Adrenal gland (tissue), 12 donors: ENCODE measurements around the gene MROH8. TPM values are rescaled to one million over a fixed set of nuclear protein-coding genes. Genes with fewer than 3 reads are reported as not detected.

Experiments
- DNase-seq, 7 donors: peaks; one replicate each; pipeline ENCODE4 v3.0.0-alpha.2; 2019 to 2020
- H3K27ac ChIP-seq, 5 donors: fragments of 200-600 bp; sonication (generic) in 4 of 5; 1 replicate in 3 of 5; 2 replicates in 2 of 5; pipeline versions ENCODE4 v1.5.1 to v1.8.0; 2016 to 2020; ENCODE audit warnings: mild to moderate bottlenecking in 1 of 5
- H3K27me3 ChIP-seq: fragments of 200-600 bp; 2 replicates; pipeline ENCODE4 v1.8.0; 2021
- H3K36me3 ChIP-seq, 2 donors: fragments of 200-600 bp; replicated peaks in 1 of 2; 1 replicate in 1 of 2; 2 replicates in 1 of 2; pipeline versions ENCODE4 v1.5.1 to v1.8.0; 2018 to 2022
- H3K4me1 ChIP-seq, 2 donors: fragments of 200-600 bp; replicated peaks in 1 of 2; 1 replicate in 1 of 2; 2 replicates in 1 of 2; pipeline versions ENCODE4 v1.5.1 to v1.8.0; 2018 to 2021
- H3K4me3 ChIP-seq, 4 donors: fragments of 200-600 bp; sonication (generic) in 3 of 4; one replicate each; pipeline ENCODE4 v1.5.1; 2016 to 2018
- H3K9me3 ChIP-seq, 3 donors: fragments of 200-600 bp; sonication (generic) in 1 of 3; replicated peaks in 1 of 3; 1 replicate in 2 of 3; 2 replicates in 1 of 3; pipeline versions ENCODE4 v1.5.1 to v1.8.0; 2016 to 2021
- POLR2A ChIP-seq, 2 donors: fragments of 450-650 bp; IDR thresholded peaks; one replicate each; pipeline ENCODE4 v1.6.1; 2017; ENCODE audit warnings: antibody characterized with exemption in 2 of 2, mild to moderate bottlenecking in 2 of 2, moderate library complexity in 1 of 2
- WGBS, 4 donors: extraction: QIAGEN DNeasy Blood & Tissue Kit in 2 of 4; methylation state at CpG; one replicate each; pipeline versions ENCODE4 v1.1.5 to v1.1.7; 2013 to 2017; 5-methylcytosine and 5-hydroxymethylcytosine counted together
- intact Hi-C, 2 donors: fragments of 100-400 bp; cut with DNase I; formaldehyde crosslinking; loops; one replicate each; pipeline versions ENCODE4 v1.14.1 to v1.15.0; 2022 to 2023
- polyA plus RNA-seq, 3 donors: library from polyadenylated mRNA; stranded (reverse); fragments of 200-250 nt in 2 of 3; fragments of 350-450 nt in 1 of 3; fragmentation: Illumina TruSeq in 1 of 3; extraction: RNeasy Lipid Tissue Mini Kit (QIAGEN cat#74804) in 1 of 3; gene quantifications; one replicate each; pipeline ENCODE4 v1.2.3, GENCODE V29; 2013 to 2014
- total RNA-seq, 9 donors: library from RNA; depleted of rRNA in 4 of 9; stranded (reverse); fragments of >200 nt in 4 of 9; fragments of 120-200 nt in 1 of 9; fragmentation: NEBNext Ultra II Directional in 1 of 9; extraction: Animal tissue kit (Norgen Biotek cat#: 25700) in 1 of 9; gene quantifications; one replicate each; pipeline versions ENCODE4 v1.1.0 to v1.2.4, GENCODE V29; 2013 to 2023
- TF ChIP-seq, protein P1 (sequence below), 6 experiments: fragments of 450-650 bp in 4 of 6; fragments of 200-600 bp in 2 of 6; sonication (generic) in 1 of 6; IDR thresholded peaks; 1 replicate in 5 of 6; 2 replicates in 1 of 6; pipeline versions ENCODE4 v1.5.1 to v1.8.0; 2016 to 2021; ENCODE audit warnings: antibody characterized with exemption in 6 of 6, mild to moderate bottlenecking in 2 of 6, moderate library complexity in 1 of 6
- donor health status: healthy with polysubstance abuse.
- donor health status: Bipolar disorder and iron deficiency.
- donor health status: DM: yes; HTN: yes; CAD: no.
- donor health status: DM: no; HTN: no; CAD: no.
- donor health status: DM: no; HTN: no; CAD: no.
- donor health status: DM: yes; HTN: yes; CAD: no.

The MROH8 gene
- total and polyA plus RNA-seq, 12 donors, result 1.3 to 13.8 (median 3.8) TPM

DNA sequence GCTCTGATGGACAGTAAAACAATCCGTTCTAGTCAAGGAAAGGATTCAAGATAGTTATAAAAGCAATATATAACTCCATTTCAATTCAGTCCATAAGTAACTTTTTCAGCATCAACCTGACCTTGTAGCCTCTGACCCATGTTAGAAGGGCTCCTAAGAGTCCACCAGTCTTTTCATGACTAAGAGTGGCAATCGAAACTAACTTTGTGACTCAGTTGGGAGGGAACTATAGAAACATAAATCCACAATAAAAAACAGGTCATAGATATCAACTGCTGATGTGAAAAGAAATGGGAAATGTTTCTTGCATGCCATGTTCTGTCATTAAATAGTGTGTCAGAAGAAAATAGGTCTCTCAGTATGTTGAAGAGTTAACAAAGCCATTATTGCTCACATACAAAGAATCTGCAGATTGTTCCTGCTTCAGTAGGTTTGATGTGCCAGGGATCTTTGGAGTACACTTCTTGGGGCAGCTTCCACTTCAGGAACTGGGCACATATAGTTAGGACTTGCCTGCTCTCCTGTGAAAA lies 67.4 kb downstream of the MROH8 start:
- H3K36me3 ChIP-seq, result no peaks in the 10 kb centered on the region
- TF ChIP-seq, protein P1, sequence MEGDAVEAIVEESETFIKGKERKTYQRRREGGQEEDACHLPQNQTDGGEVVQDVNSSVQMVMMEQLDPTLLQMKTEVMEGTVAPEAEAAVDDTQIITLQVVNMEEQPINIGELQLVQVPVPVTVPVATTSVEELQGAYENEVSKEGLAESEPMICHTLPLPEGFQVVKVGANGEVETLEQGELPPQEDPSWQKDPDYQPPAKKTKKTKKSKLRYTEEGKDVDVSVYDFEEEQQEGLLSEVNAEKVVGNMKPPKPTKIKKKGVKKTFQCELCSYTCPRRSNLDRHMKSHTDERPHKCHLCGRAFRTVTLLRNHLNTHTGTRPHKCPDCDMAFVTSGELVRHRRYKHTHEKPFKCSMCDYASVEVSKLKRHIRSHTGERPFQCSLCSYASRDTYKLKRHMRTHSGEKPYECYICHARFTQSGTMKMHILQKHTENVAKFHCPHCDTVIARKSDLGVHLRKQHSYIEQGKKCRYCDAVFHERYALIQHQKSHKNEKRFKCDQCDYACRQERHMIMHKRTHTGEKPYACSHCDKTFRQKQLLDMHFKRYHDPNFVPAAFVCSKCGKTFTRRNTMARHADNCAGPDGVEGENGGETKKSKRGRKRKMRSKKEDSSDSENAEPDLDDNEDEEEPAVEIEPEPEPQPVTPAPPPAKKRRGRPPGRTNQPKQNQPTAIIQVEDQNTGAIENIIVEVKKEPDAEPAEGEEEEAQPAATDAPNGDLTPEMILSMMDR (IDR thresholded peaks at IDR 0.05), result no peak
- no peak for TF ChIP-seq POLR2A (IDR thresholded peaks at IDR 0.05)
- WGBS, 4 donors, result 76 to 91% (median 84%) methylated on average over 2 of the region's 2 CpGs
- intact Hi-C loops, result no loop called here
- no peak overlapping the region for H3K4me3 ChIP-seq
- no peak for DNase-seq
- no peaks in the 10 kb centered on the region for H3K4me1 ChIP-seq
- no peak overlapping the region for H3K27ac ChIP-seq
- H3K9me3 ChIP-seq, result no peaks in the 10 kb centered on the region
- no peaks in the 10 kb centered on the region for H3K27me3 ChIP-seq

DNA sequence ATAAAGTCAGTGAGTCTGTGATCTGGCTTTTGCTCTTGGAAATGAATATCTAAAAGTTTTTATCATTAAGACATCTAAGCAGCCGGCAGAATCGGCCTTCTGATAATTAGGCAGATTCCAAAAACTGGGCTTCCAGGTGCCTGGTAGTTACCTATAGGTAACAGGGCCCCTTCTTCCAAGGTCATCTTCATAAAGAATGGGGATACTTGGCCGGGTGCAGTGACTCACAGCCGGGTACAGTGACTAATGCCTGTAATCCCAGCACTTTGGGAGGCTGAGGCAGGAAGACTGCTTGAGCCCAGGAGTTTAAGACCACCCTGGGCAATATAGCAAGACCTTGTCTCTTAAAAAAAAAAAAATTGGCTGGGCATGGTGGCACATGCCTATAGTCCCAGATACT lies 70.7 kb downstream of the MROH8 start:
- DNase-seq, result no peak
- WGBS, 4 donors, result 61 to 71% (median 68%) methylated on average over 3 to 4 of the region's 4 CpGs
- TF ChIP-seq, protein P1 (IDR thresholded peaks at IDR 0.05), result no peak
- no peak for TF ChIP-seq POLR2A (IDR thresholded peaks at IDR 0.05)
- H3K27me3 ChIP-seq, result no peaks in the 10 kb centered on the region
- H3K27ac ChIP-seq, result no peak overlapping the region
- no peak overlapping the region for H3K4me3 ChIP-seq
- H3K4me1 ChIP-seq, result no peaks in the 10 kb centered on the region
- intact Hi-C loops, result no loop called here
- no peaks in the 10 kb centered on the region for H3K9me3 ChIP-seq
- H3K36me3 ChIP-seq, result no peaks in the 10 kb centered on the region

DNA sequence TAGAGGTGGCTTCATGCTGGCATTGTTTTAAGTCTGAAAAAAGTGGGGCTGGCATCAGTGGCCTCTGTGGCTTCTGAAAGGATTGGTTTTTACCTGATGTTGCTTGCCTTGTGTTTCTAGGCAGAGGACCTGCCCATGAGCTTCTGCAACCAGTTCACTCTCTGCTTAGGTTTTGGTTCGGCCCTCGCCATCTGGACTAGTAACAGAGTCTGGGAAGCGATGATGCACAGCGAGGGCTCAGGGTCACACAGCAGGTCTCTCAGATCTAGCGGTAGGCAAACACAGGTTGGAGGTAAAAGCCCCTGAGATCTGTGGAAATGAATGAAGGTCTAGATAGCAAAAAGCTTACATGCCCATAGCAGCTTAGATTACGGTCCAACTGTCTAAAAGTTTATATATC lies 76.8 kb downstream of the MROH8 start:
- no peaks in the 10 kb centered on the region for H3K9me3 ChIP-seq
- intact Hi-C loops, result no loop called here
- no peaks in the 10 kb centered on the region for H3K27me3 ChIP-seq
- no peak for DNase-seq
- H3K4me3 ChIP-seq, result no peak overlapping the region
- H3K36me3 ChIP-seq, result no peaks in the 10 kb centered on the region
- H3K4me1 ChIP-seq, result no peaks in the 10 kb centered on the region
- whole genome bisulfite sequencing, 4 donors, result 89 to 93% (median 92%) methylated on average over 6 of the region's 6 CpGs
- no peak overlapping the region for H3K27ac ChIP-seq
- TF ChIP-seq, protein P1 (IDR thresholded peaks at IDR 0.05), result no peak
- no peak for TF ChIP-seq POLR2A (IDR thresholded peaks at IDR 0.05)

DNA sequence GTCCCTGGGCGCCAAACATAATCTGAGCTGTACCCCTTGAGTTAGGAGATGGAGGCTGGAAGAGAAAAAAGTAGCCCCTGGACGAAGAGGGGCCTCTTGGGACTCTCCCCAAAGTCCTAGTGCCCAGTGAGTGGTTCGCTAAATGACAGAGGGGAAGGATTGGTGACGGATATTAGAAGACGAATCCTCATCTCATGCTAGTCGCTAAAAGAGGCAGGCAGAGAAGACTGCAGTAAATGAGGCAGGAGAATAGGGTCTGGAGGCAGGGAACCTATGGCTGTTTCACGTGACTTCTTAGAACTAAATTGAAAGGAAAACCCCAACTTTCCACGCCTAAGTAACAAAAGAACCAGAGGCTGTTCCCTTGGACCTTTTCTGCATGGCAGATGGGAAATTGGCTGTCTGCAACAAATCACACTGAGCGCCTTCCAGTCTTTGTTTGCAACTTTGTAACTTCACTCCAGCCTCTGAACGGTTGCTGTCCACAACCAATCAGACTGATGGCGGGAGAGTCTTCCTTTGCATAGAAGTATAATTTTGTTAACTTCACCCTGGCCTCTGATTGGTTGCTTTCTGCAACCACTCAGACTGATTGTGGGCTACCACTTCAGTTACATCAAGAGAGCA lies 82.8 kb downstream of the MROH8 start:
- no peaks in the 10 kb centered on the region for H3K36me3 ChIP-seq
- TF ChIP-seq, protein P1 (IDR thresholded peaks at IDR 0.05), result no peak
- no peak for TF ChIP-seq POLR2A (IDR thresholded peaks at IDR 0.05)
- H3K27me3 ChIP-seq, result no peaks in the 10 kb centered on the region
- WGBS, 4 donors, result 64 to 67% (median 66%) methylated on average over 11 of the region's 11 CpGs
- intact Hi-C loops, result no loop called here
- peaks cover 0 to 16% of the 10 kb centered on the region in 2 donors for H3K4me1 ChIP-seq
- H3K4me3 ChIP-seq, result peak overlapping the region in 1 of 4 donors; percentile 88
- no peak for DNase-seq
- H3K9me3 ChIP-seq, result no peaks in the 10 kb centered on the region
- peak overlapping the region in 2 of 5 donors; percentile 58 to 70 for H3K27ac ChIP-seq
